Ovary (tissue), 3 donors: ENCODE results near the gene GOT2.

ENCODE experiments used
- POLR2A ChIP-seq: fragments of 450-650 bp; IDR thresholded peaks from one replicate; pipeline ENCODE4 v1.6.1; 2017; ENCODE audit warnings: antibody characterized with exemption, mild to moderate bottlenecking, moderate library complexity
- TF ChIP-seq, protein P1 (sequence below), 3 donors: fragments of 450-650 bp in 2 of 3; fragments of 200-600 bp in 1 of 3; IDR thresholded peaks; one replicate each; pipeline versions ENCODE4 v1.5.1 to v1.8.0; 2016 to 2022; ENCODE audit warnings: antibody characterized with exemption in 3 of 3, mild to moderate bottlenecking in 1 of 3
- donor health status: DM: no; HTN: no; CAD: no.

DNA sequence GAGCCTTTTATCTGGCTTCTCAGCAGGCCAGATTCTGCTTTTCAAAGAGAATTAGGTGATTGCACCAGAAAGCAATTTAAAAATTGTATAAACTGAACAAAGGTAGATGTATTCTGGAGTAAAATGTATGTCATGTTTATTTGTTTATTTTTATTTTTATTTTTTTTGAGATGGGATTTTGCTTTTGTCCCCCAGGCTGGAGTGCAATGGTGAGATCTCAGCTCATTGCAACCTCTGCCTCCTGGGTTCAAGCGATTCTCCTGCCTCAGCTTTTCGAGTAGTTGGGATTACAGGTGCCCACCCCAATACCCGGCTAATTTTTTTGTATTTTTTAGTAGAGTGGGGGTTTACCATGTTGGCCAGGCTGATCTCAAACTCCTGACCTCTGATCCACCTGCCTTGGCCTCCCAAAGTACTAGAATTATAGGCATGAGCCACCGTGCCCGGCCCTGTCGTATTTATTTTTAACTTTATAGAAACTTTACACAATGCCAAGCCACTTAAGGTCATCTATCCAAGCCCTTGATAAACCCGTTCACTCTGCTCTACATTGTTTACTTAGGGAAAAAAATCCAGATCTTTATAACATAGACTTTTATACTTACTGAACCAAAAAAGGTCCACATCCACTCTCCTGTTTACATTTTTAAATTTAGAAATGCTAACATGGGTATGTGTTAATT, 22.7 kb upstream of the GOT2 start:
- TF ChIP-seq, protein P1, sequence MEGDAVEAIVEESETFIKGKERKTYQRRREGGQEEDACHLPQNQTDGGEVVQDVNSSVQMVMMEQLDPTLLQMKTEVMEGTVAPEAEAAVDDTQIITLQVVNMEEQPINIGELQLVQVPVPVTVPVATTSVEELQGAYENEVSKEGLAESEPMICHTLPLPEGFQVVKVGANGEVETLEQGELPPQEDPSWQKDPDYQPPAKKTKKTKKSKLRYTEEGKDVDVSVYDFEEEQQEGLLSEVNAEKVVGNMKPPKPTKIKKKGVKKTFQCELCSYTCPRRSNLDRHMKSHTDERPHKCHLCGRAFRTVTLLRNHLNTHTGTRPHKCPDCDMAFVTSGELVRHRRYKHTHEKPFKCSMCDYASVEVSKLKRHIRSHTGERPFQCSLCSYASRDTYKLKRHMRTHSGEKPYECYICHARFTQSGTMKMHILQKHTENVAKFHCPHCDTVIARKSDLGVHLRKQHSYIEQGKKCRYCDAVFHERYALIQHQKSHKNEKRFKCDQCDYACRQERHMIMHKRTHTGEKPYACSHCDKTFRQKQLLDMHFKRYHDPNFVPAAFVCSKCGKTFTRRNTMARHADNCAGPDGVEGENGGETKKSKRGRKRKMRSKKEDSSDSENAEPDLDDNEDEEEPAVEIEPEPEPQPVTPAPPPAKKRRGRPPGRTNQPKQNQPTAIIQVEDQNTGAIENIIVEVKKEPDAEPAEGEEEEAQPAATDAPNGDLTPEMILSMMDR (IDR thresholded peaks at IDR 0.05): no peak
- no peak for TF ChIP-seq POLR2A
